ENCODE results near the gene KCNK10. TPM values are rescaled to one million over a fixed set of nuclear protein-coding genes. Genes with fewer than 3 reads are reported as not detected.
A peak's percentile ranks its signal among the peaks of the same experiment; 100 is the strongest.

Gene KCNK10
- polyA plus RNA-seq: 1 to 10 TPM; 1.9 to 3.6 (median 2.6) TPM
- long read RNA-seq, donor 1: 0 reads
- long read RNA-seq, donor 2: 0 reads
- long read RNA-seq, donor 3, partial matches to known transcripts: 0 of 1 reads
- long read RNA-seq, donor 3, other reads (novel, unspliced or antisense): 0 of 1 reads
- long read RNA-seq, donor 4: 0 reads
- long read RNA-seq, donor 5: 0 reads
- long read RNA-seq, donor 6, partial matches to known transcripts: 11 of 11 reads
- long read RNA-seq, donor 6, other reads (novel, unspliced or antisense): 0 of 11 reads
- long read RNA-seq, donor 7: 0 reads
- long read RNA-seq, donor 8: 0 reads
- long read RNA-seq, donor 9: 0 reads
- long read RNA-seq, donor 10, partial matches to known transcripts: 0 of 1 reads
- long read RNA-seq, donor 10, other reads (novel, unspliced or antisense): 0 of 1 reads

GRCh38 chr14:88323086-88323522 lies at the start of gene KCNK10:
Gene KCNK10 (minus strand): TSS chr14:88323269. CDS start chr14:88322798, 471 bp downstream.
- Histone ChIP-seq H3K4me3 (ENCODE audit: low read depth in 1 of 3, low read length in 3 of 3) (peak within 1 kb of the TSS in 2 of 3 donors; percentile 35 to 56), H3K27me3 (ENCODE audit: control insufficient read depth in 3 of 3, insufficient read depth in 3 of 3, low read length in 3 of 3) (peaks cover 9 to 86% (median 44%) of the 10 kb centered on the region in 3 donors), H3K9me3 (ENCODE audit: control insufficient read depth in 2 of 2, insufficient read depth in 1 of 2, low read depth in 1 of 2, low read length in 1 of 2) (peaks cover 0 to 2% of the 10 kb centered on the region in 2 donors), H3K36me3 (ENCODE audit: control insufficient read depth in 3 of 3, insufficient read depth in 2 of 3, low read depth in 1 of 3, low read length in 3 of 3) (no peaks in the 10 kb centered on the region), H3K27ac (ENCODE audit: low read depth in 1 of 3, low read length in 2 of 3) (no peak within 1 kb of the TSS), H3K4me1 (ENCODE audit: control insufficient read depth in 3 of 3, insufficient read depth in 2 of 3, low read depth in 1 of 3, low read length in 2 of 3) (peaks cover 0 to 13% (median 0%) of the 10 kb centered on the region in 3 donors)
- FAIRE-seq (no peak), DNase-seq (peak in 1 of 2 donors; percentile 38)
- 0 to 1% (median 0%) methylated on average over 9 to 52 of the region's 52 CpGs for WGBS, 3 donors

GRCh38 chr14:88369496-88369895 lies 46.4 kb upstream of the KCNK10 start:
- Histone ChIP-seq H3K9me3 (ENCODE audit: control insufficient read depth in 2 of 2, insufficient read depth in 1 of 2, low read depth in 1 of 2, low read length in 1 of 2) (no peaks in the 10 kb centered on the region), H3K4me1 (ENCODE audit: control insufficient read depth in 3 of 3, insufficient read depth in 2 of 3, low read depth in 1 of 3, low read length in 2 of 3) (no peaks in the 10 kb centered on the region), H3K4me3 (ENCODE audit: low read depth in 1 of 3, low read length in 3 of 3) (no peak overlapping the region), H3K36me3 (ENCODE audit: control insufficient read depth in 3 of 3, insufficient read depth in 2 of 3, low read depth in 1 of 3, low read length in 3 of 3) (no peaks in the 10 kb centered on the region), H3K27ac (ENCODE audit: low read depth in 1 of 3, low read length in 2 of 3) (no peak overlapping the region), H3K27me3 (ENCODE audit: control insufficient read depth in 3 of 3, insufficient read depth in 3 of 3, low read length in 3 of 3) (peaks cover 0 to 4% (median 0%) of the 10 kb centered on the region in 3 donors)
- DNase-seq (no peak), FAIRE-seq (no peak)
- 53 to 78% (median 75%) methylated on average over 1 of the region's 1 CpG for WGBS, 3 donors

- H3K9me3 ChIP-seq (ENCODE audit: control insufficient read depth in 2 of 2, insufficient read depth in 1 of 2, low read depth in 1 of 2, low read length in 1 of 2): no peaks in the 10 kb centered on the region
- no peak for DNase-seq
- no peak for FAIRE-seq
- WGBS, 3 donors: 72 to 82% (median 77%) methylated on average over 4 of the region's 4 CpGs
- no peak overlapping the region for H3K4me3 ChIP-seq (ENCODE audit: low read depth in 1 of 3, low read length in 3 of 3)
- H3K36me3 ChIP-seq (ENCODE audit: control insufficient read depth in 3 of 3, insufficient read depth in 2 of 3, low read depth in 1 of 3, low read length in 3 of 3): no peaks in the 10 kb centered on the region
- peaks cover 0 to under 1% (median 0%) of the 10 kb centered on the region in 3 donors for H3K27me3 ChIP-seq (ENCODE audit: control insufficient read depth in 3 of 3, insufficient read depth in 3 of 3, low read length in 3 of 3)
- H3K4me1 ChIP-seq (ENCODE audit: control insufficient read depth in 3 of 3, insufficient read depth in 2 of 3, low read depth in 1 of 3, low read length in 2 of 3): no peaks in the 10 kb centered on the region
- no peak overlapping the region for H3K27ac ChIP-seq (ENCODE audit: low read depth in 1 of 3, low read length in 2 of 3)
These were observed 41.8 kb upstream of the KCNK10 start for GRCh38 chr14:88364710-88365413.

GRCh38 chr14:88363644-88364043 lies 40.6 kb upstream of the KCNK10 start:
- Histone ChIP-seq H3K4me3 (ENCODE audit: low read depth in 1 of 3, low read length in 3 of 3) (no peak overlapping the region), H3K27me3 (ENCODE audit: control insufficient read depth in 3 of 3, insufficient read depth in 3 of 3, low read length in 3 of 3) (no peaks in the 10 kb centered on the region), H3K4me1 (ENCODE audit: control insufficient read depth in 3 of 3, insufficient read depth in 2 of 3, low read depth in 1 of 3, low read length in 2 of 3) (no peaks in the 10 kb centered on the region), H3K36me3 (ENCODE audit: control insufficient read depth in 3 of 3, insufficient read depth in 2 of 3, low read depth in 1 of 3, low read length in 3 of 3) (no peaks in the 10 kb centered on the region), H3K27ac (ENCODE audit: low read depth in 1 of 3, low read length in 2 of 3) (no peak overlapping the region), H3K9me3 (ENCODE audit: control insufficient read depth in 2 of 2, insufficient read depth in 1 of 2, low read depth in 1 of 2, low read length in 1 of 2) (no peaks in the 10 kb centered on the region)
- FAIRE-seq (no peak), DNase-seq (no peak)
- 71 to 83% (median 78%) methylated on average over 4 of the region's 4 CpGs for WGBS, 3 donors

GRCh38 chr14:88359500-88359899 lies 36.4 kb upstream of the KCNK10 start:
- WGBS, 3 donors: 54 to 75% (median 61%) methylated on average over 2 of the region's 2 CpGs
- no peaks in the 10 kb centered on the region for H3K27me3 ChIP-seq (ENCODE audit: control insufficient read depth in 3 of 3, insufficient read depth in 3 of 3, low read length in 3 of 3)
- FAIRE-seq: no peak
- H3K9me3 ChIP-seq (ENCODE audit: control insufficient read depth in 2 of 2, insufficient read depth in 1 of 2, low read depth in 1 of 2, low read length in 1 of 2): peaks cover 0 to under 1% of the 10 kb centered on the region in 2 donors
- H3K4me3 ChIP-seq (ENCODE audit: low read depth in 1 of 3, low read length in 3 of 3): no peak overlapping the region
- no peak for DNase-seq
- H3K4me1 ChIP-seq (ENCODE audit: control insufficient read depth in 3 of 3, insufficient read depth in 2 of 3, low read depth in 1 of 3, low read length in 2 of 3): no peaks in the 10 kb centered on the region
- H3K36me3 ChIP-seq (ENCODE audit: control insufficient read depth in 3 of 3, insufficient read depth in 2 of 3, low read depth in 1 of 3, low read length in 3 of 3): no peaks in the 10 kb centered on the region
- H3K27ac ChIP-seq (ENCODE audit: low read depth in 1 of 3, low read length in 2 of 3): no peak overlapping the region

GRCh38 chr14:88354358-88354757 lies 31.3 kb upstream of the KCNK10 start:
- DNase-seq (peak; percentile 6 to 72), FAIRE-seq (no peak)
- WGBS, 3 donors: 41 to 66% (median 53%) methylated on average over 3 of the region's 3 CpGs
- no peak overlapping the region for H3K27ac ChIP-seq (ENCODE audit: low read depth in 1 of 3, low read length in 2 of 3)
- no peak overlapping the region for H3K4me3 ChIP-seq (ENCODE audit: low read depth in 1 of 3, low read length in 3 of 3)
- H3K4me1 ChIP-seq (ENCODE audit: control insufficient read depth in 3 of 3, insufficient read depth in 2 of 3, low read depth in 1 of 3, low read length in 2 of 3): no peaks in the 10 kb centered on the region
- H3K36me3 ChIP-seq (ENCODE audit: control insufficient read depth in 3 of 3, insufficient read depth in 2 of 3, low read depth in 1 of 3, low read length in 3 of 3): no peaks in the 10 kb centered on the region
- peaks cover 0 to 5% of the 10 kb centered on the region in 2 donors for H3K9me3 ChIP-seq (ENCODE audit: control insufficient read depth in 2 of 2, insufficient read depth in 1 of 2, low read depth in 1 of 2, low read length in 1 of 2)
- no peaks in the 10 kb centered on the region for H3K27me3 ChIP-seq (ENCODE audit: control insufficient read depth in 3 of 3, insufficient read depth in 3 of 3, low read length in 3 of 3)

GRCh38 chr14:88352698-88353097 lies 29.6 kb upstream of the KCNK10 start:
- no peak for FAIRE-seq
- no peak for DNase-seq
- WGBS, 3 donors: 75 to 85% (median 83%) methylated on average over 3 of the region's 3 CpGs
- no peak overlapping the region for H3K4me3 ChIP-seq (ENCODE audit: low read depth in 1 of 3, low read length in 3 of 3)
- H3K27me3 ChIP-seq (ENCODE audit: control insufficient read depth in 3 of 3, insufficient read depth in 3 of 3, low read length in 3 of 3): no peaks in the 10 kb centered on the region
- H3K27ac ChIP-seq (ENCODE audit: low read depth in 1 of 3, low read length in 2 of 3): no peak overlapping the region
- peaks cover 0 to 5% of the 10 kb centered on the region in 2 donors for H3K9me3 ChIP-seq (ENCODE audit: control insufficient read depth in 2 of 2, insufficient read depth in 1 of 2, low read depth in 1 of 2, low read length in 1 of 2)
- no peaks in the 10 kb centered on the region for H3K36me3 ChIP-seq (ENCODE audit: control insufficient read depth in 3 of 3, insufficient read depth in 2 of 3, low read depth in 1 of 3, low read length in 3 of 3)
- H3K4me1 ChIP-seq (ENCODE audit: control insufficient read depth in 3 of 3, insufficient read depth in 2 of 3, low read depth in 1 of 3, low read length in 2 of 3): no peaks in the 10 kb centered on the region

- H3K4me3 ChIP-seq (ENCODE audit: low read depth in 1 of 3, low read length in 3 of 3): no peak overlapping the region
- no peak overlapping the region for H3K27ac ChIP-seq (ENCODE audit: low read depth in 1 of 3, low read length in 2 of 3)
- H3K9me3 ChIP-seq (ENCODE audit: control insufficient read depth in 2 of 2, insufficient read depth in 1 of 2, low read depth in 1 of 2, low read length in 1 of 2): peaks cover 0 to 5% of the 10 kb centered on the region in 2 donors
- no peaks in the 10 kb centered on the region for H3K36me3 ChIP-seq (ENCODE audit: control insufficient read depth in 3 of 3, insufficient read depth in 2 of 3, low read depth in 1 of 3, low read length in 3 of 3)
- no peaks in the 10 kb centered on the region for H3K27me3 ChIP-seq (ENCODE audit: control insufficient read depth in 3 of 3, insufficient read depth in 3 of 3, low read length in 3 of 3)
- DNase-seq: no peak
- WGBS, 3 donors: 69 to 90% (median 87%) methylated on average over 4 of the region's 4 CpGs
- no peaks in the 10 kb centered on the region for H3K4me1 ChIP-seq (ENCODE audit: control insufficient read depth in 3 of 3, insufficient read depth in 2 of 3, low read depth in 1 of 3, low read length in 2 of 3)
- FAIRE-seq: no peak
These were observed 29.1 kb upstream of the KCNK10 start for GRCh38 chr14:88351966-88352691.
